Smooth muscle cell (in vitro differentiated cells): ENCODE measurements around the gene ADGRG1. TPM values are rescaled to one million over a fixed set of nuclear protein-coding genes. Genes with fewer than 3 reads are reported as not detected.

Experiments
- DNase-seq: peaks from one replicate; lab custom pipeline; 2025; ENCODE audit not compliant: unreplicated experiment; lab: John Stamatoyannopoulos, UW
- H2AFZ ChIP-seq: fragments of 200-600 bp; sonication (generic); 2 replicates; pipeline ENCODE4 v1.6.0; 2016; ENCODE audit warnings: antibody characterized with exemption, low read depth, mild to moderate bottlenecking
- H3F3A ChIP-seq: fragments of 200-600 bp; sonication (generic); 2 replicates; pipeline ENCODE4 v1.6.0; 2017; ENCODE audit warnings: antibody characterized with exemption, low read depth
- H3K27ac ChIP-seq: fragments of 200-600 bp; sonication (generic); 2 replicates; pipeline ENCODE4 v1.5.1; 2016; ENCODE audit warnings: low read depth, mild to moderate bottlenecking
- H3K27me3 ChIP-seq: fragments of 200-600 bp; sonication (generic); 2 replicates; pipeline ENCODE4 v1.6.1; 2016; ENCODE audit warnings: low read depth, mild to moderate bottlenecking
- H3K36me3 ChIP-seq: fragments of 200-600 bp; sonication (generic); 2 replicates; pipeline ENCODE4 v1.5.1; 2016; ENCODE audit warnings: low read depth
- H3K4me1 ChIP-seq: fragments of 200-600 bp; sonication (generic); 2 replicates; pipeline ENCODE4 v1.5.1; 2016; ENCODE audit warnings: low read depth
- H3K4me2 ChIP-seq: fragments of 200-600 bp; sonication (generic); 2 replicates; pipeline ENCODE4 v1.6.0; 2016; ENCODE audit warnings: mild to moderate bottlenecking
- H3K4me3 ChIP-seq: fragments of 200-600 bp; sonication (generic); 2 replicates; pipeline ENCODE4 v1.5.1; 2016; ENCODE audit warnings: mild to moderate bottlenecking
- H3K79me2 ChIP-seq: fragments of 200-600 bp; sonication (generic); 2 replicates; pipeline ENCODE4 v1.6.0; 2016; ENCODE audit warnings: low read depth, mild to moderate bottlenecking
- H3K9ac ChIP-seq: fragments of 200-600 bp; sonication (generic); 2 replicates; pipeline ENCODE4 v1.6.0; 2016; ENCODE audit warnings: low read depth
- H3K9me3 ChIP-seq: fragments of 200-600 bp; sonication (generic); replicated peaks from 2 replicates; pipeline ENCODE4 v1.5.1; 2016; ENCODE audit warnings: low read depth
- H4K20me1 ChIP-seq: fragments of 200-600 bp; sonication (generic); 2 replicates; pipeline ENCODE4 v1.6.0; 2016; ENCODE audit warnings: low read depth
- WGBS: methylation state at CpG from one replicate; pipeline ENCODE4 v1.1.7; 2016; ENCODE audit warnings: low lambda C conversion rate; 5-methylcytosine and 5-hydroxymethylcytosine counted together
- polyA plus RNA-seq: library from polyadenylated mRNA; unstranded; fragments of >200 nt; fragmentation: Nextera tagmentation; extraction: Ambion mirVana; gene quantifications from 2 replicates; pipeline ENCODE4 v1.2.1, GENCODE V29; 2016
- total RNA-seq: library from RNA; depleted of rRNA; stranded (reverse); fragments of >200 nt; gene quantifications from 2 replicates; pipeline ENCODE4 v1.2.3, GENCODE V29; 2014
- TF ChIP-seq, protein P1 (sequence below): fragments of 200-600 bp; sonication (generic); IDR thresholded peaks from 2 replicates; pipeline ENCODE4 v1.5.1; 2017; ENCODE audit warnings: borderline replicate concordance, mild to moderate bottlenecking, antibody characterized with exemption; ENCODE audit not compliant: insufficient read depth, poor library complexity, severe bottlenecking

Gene ADGRG1
- total and polyA plus RNA-seq, 2 experiments from 2014 or later = 15.3 to 32.0 TPM

DNA sequence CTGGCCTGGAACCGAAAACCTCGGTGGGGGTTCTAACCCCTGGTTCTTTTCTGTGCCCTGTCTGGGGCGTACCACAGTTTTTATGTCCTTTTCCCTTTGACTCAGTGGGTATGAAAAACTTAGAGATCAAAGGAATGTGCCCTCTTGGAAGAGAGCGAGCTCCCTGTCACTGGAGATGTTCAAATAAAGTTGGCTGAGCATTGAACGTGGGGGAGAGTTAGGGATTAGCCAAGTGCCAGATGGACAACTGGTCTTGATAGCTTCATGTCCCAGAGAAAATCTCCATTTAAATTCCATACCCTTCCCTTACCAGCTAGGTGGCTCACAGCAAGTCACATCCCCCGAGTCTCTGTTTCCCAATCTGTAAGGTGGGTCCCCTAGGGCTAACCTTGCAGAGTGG is 9.5 kb downstream of the ADGRG1 start:
- Histone ChIP-seq H3K36me3 (no peaks in the 10 kb centered on the region), H3K4me2 (no peak overlapping the region), H3K4me1 (peaks cover 20% of the 10 kb centered on the region), H3K9me3 (no peaks in the 10 kb centered on the region), H3F3A (no peaks in the 10 kb centered on the region), H2AFZ (no peak overlapping the region), H3K27me3 (no peaks in the 10 kb centered on the region), H3K4me3 (no peak overlapping the region), H3K9ac (no peak overlapping the region), H4K20me1 (peaks cover 48% of the 10 kb centered on the region), H3K27ac (no peak overlapping the region), H3K79me2 (no peaks in the 10 kb centered on the region)
- TF ChIP-seq, protein P1, sequence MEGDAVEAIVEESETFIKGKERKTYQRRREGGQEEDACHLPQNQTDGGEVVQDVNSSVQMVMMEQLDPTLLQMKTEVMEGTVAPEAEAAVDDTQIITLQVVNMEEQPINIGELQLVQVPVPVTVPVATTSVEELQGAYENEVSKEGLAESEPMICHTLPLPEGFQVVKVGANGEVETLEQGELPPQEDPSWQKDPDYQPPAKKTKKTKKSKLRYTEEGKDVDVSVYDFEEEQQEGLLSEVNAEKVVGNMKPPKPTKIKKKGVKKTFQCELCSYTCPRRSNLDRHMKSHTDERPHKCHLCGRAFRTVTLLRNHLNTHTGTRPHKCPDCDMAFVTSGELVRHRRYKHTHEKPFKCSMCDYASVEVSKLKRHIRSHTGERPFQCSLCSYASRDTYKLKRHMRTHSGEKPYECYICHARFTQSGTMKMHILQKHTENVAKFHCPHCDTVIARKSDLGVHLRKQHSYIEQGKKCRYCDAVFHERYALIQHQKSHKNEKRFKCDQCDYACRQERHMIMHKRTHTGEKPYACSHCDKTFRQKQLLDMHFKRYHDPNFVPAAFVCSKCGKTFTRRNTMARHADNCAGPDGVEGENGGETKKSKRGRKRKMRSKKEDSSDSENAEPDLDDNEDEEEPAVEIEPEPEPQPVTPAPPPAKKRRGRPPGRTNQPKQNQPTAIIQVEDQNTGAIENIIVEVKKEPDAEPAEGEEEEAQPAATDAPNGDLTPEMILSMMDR = no peak
- WGBS = 89% methylated on average over 6 of the region's 6 CpGs
- no peak for DNase-seq

DNA sequence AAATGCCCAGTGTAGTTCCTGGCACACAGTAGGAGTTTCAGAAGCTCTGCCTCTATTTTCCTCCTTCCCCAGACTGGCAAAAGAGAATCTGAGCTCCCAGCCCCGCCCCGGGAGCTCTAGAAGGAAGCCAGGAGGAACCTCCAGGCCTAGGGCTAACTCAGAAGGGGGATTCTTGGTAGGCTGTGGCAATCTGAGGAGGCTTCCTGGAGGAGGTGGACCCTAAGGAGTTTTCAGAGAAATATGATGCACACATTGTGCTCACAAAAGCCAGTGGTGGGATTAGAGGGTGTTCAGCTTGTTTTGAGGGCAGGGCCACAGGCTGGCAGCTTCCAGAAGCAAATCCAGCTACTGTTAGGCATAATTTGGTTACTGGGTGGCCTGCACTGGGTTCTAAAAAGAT is 10.0 kb downstream of the ADGRG1 start:
- DNase-seq = no peak

DNA sequence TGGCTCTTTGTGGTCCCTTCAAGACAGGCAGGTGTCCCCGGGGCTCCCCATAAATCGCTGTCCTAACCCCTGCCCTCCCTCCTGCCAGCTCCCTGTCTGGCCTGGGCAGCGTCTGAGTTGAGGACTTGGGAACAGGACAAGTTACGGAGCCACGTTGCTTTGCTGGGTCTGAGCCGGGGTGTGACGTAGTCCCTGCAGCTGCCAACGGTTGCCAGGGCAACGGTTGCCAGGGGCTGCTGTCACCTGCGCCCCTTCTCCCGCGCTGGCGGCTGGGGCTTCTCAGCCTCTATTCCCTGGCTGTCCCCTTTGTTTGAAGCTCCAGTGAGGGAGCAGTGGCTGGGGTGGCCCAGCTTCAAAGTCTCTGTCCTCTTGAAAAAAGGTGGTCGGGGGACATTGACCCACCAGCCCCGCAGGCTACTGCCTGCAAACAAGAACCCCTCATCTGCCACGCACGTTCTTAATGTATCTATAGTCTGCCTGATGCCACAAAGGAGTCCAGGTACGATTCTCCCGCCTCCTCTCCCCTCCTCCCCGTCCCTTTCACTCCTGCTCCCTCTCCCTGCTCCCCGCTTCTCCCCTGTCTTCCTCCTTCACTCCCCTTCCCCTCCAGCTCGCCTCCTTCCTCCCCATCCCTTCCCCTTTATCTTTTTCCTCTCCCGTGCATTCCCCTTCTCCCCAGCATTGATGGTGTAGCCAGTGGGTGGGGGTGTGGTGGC is 10.9 kb downstream of the ADGRG1 start:
- H3K79me2 ChIP-seq = no peaks in the 10 kb centered on the region
- DNase-seq = no peak
- H3K4me2 ChIP-seq = no peak overlapping the region
- no peak overlapping the region for H3K9ac ChIP-seq
- H3K27me3 ChIP-seq = no peaks in the 10 kb centered on the region
- peaks cover 37% of the 10 kb centered on the region for H4K20me1 ChIP-seq
- no peak overlapping the region for H3K4me3 ChIP-seq
- H3K36me3 ChIP-seq = no peaks in the 10 kb centered on the region
- no peaks in the 10 kb centered on the region for H3K9me3 ChIP-seq
- WGBS = 45% methylated on average over 17 of the region's 23 CpGs
- no peak overlapping the region for H2AFZ ChIP-seq
- no peaks in the 10 kb centered on the region for H3F3A ChIP-seq
- no peak overlapping the region for H3K27ac ChIP-seq
- peaks cover 20% of the 10 kb centered on the region for H3K4me1 ChIP-seq
- TF ChIP-seq, protein P1 = no peak

More for the DNA sequence above, 10.0 kb downstream of the ADGRG1 start:
- Histone ChIP-seq H3K27ac (no peak overlapping the region), H3K4me1 (peaks cover 20% of the 10 kb centered on the region), H2AFZ (no peak overlapping the region), H3K79me2 (no peaks in the 10 kb centered on the region), H3K27me3 (no peaks in the 10 kb centered on the region), H3K9ac (no peak overlapping the region), H3K36me3 (no peaks in the 10 kb centered on the region), H3K4me3 (no peak overlapping the region), H4K20me1 (peaks cover 46% of the 10 kb centered on the region), H3F3A (no peaks in the 10 kb centered on the region), H3K4me2 (no peak overlapping the region), H3K9me3 (no peaks in the 10 kb centered on the region)
- WGBS = 98% methylated on average over 2 of the region's 2 CpGs
- TF ChIP-seq, protein P1 = no peak

DNA sequence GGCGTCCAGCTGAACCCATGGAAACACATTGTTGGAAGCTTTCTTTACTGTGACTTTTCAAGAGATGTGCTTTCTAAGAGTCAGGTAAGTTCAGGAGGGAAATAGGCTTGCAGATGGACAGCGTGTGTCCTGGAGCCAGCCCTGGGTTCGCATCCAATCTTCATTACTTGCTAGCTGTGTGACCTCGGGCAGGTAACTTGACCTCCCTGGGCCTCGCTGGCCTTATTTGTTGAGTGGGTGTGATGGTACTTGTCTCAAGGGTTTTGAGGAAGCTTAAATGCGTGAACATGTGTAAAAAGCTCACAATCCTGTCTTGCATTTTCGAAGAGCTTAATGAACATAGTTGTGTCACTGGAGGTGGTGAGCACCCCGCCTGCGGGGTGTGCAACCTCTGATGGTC is 11.8 kb downstream of the ADGRG1 start:
- H3K4me3 ChIP-seq = no peak overlapping the region
- no peaks in the 10 kb centered on the region for H3F3A ChIP-seq
- peaks cover 20% of the 10 kb centered on the region for H3K4me1 ChIP-seq
- H3K27me3 ChIP-seq = no peaks in the 10 kb centered on the region
- no peak overlapping the region for H3K9ac ChIP-seq
- no peaks in the 10 kb centered on the region for H3K36me3 ChIP-seq
- 94% methylated on average over 9 of the region's 9 CpGs for WGBS
- no peaks in the 10 kb centered on the region for H3K9me3 ChIP-seq
- H3K79me2 ChIP-seq = no peaks in the 10 kb centered on the region
- DNase-seq = no peak
- H3K27ac ChIP-seq = no peak overlapping the region
- no peak overlapping the region for H3K4me2 ChIP-seq
- H2AFZ ChIP-seq = no peak overlapping the region
- TF ChIP-seq, protein P1 = no peak
- H4K20me1 ChIP-seq = peaks cover 28% of the 10 kb centered on the region
